Smooth muscle cell (in vitro differentiated cells): ENCODE results near the gene KCNK10. TPM values are rescaled to one million over a fixed set of nuclear protein-coding genes. Genes with fewer than 3 reads are reported as not detected.

Source experiments
- DNase-seq: peaks from one replicate; lab custom pipeline; 2025; ENCODE audit not compliant: unreplicated experiment; lab: John Stamatoyannopoulos, UW
- H2AFZ ChIP-seq: fragments of 200-600 bp; sonication (generic); 2 replicates; pipeline ENCODE4 v1.6.0; 2016; ENCODE audit warnings: antibody characterized with exemption, low read depth, mild to moderate bottlenecking
- H3F3A ChIP-seq: fragments of 200-600 bp; sonication (generic); 2 replicates; pipeline ENCODE4 v1.6.0; 2017; ENCODE audit warnings: antibody characterized with exemption, low read depth
- H3K27ac ChIP-seq: fragments of 200-600 bp; sonication (generic); 2 replicates; pipeline ENCODE4 v1.5.1; 2016; ENCODE audit warnings: low read depth, mild to moderate bottlenecking
- H3K27me3 ChIP-seq: fragments of 200-600 bp; sonication (generic); 2 replicates; pipeline ENCODE4 v1.6.1; 2016; ENCODE audit warnings: low read depth, mild to moderate bottlenecking
- H3K36me3 ChIP-seq: fragments of 200-600 bp; sonication (generic); 2 replicates; pipeline ENCODE4 v1.5.1; 2016; ENCODE audit warnings: low read depth
- H3K4me1 ChIP-seq: fragments of 200-600 bp; sonication (generic); 2 replicates; pipeline ENCODE4 v1.5.1; 2016; ENCODE audit warnings: low read depth
- H3K4me2 ChIP-seq: fragments of 200-600 bp; sonication (generic); 2 replicates; pipeline ENCODE4 v1.6.0; 2016; ENCODE audit warnings: mild to moderate bottlenecking
- H3K4me3 ChIP-seq: fragments of 200-600 bp; sonication (generic); 2 replicates; pipeline ENCODE4 v1.5.1; 2016; ENCODE audit warnings: mild to moderate bottlenecking
- H3K79me2 ChIP-seq: fragments of 200-600 bp; sonication (generic); 2 replicates; pipeline ENCODE4 v1.6.0; 2016; ENCODE audit warnings: low read depth, mild to moderate bottlenecking
- H3K9ac ChIP-seq: fragments of 200-600 bp; sonication (generic); 2 replicates; pipeline ENCODE4 v1.6.0; 2016; ENCODE audit warnings: low read depth
- H3K9me3 ChIP-seq: fragments of 200-600 bp; sonication (generic); replicated peaks from 2 replicates; pipeline ENCODE4 v1.5.1; 2016; ENCODE audit warnings: low read depth
- H4K20me1 ChIP-seq: fragments of 200-600 bp; sonication (generic); 2 replicates; pipeline ENCODE4 v1.6.0; 2016; ENCODE audit warnings: low read depth
- WGBS: methylation state at CpG from one replicate; pipeline ENCODE4 v1.1.7; 2016; ENCODE audit warnings: low lambda C conversion rate; 5-methylcytosine and 5-hydroxymethylcytosine counted together
- polyA plus RNA-seq: library from polyadenylated mRNA; unstranded; fragments of >200 nt; fragmentation: Nextera tagmentation; extraction: Ambion mirVana; gene quantifications from 2 replicates; pipeline ENCODE4 v1.2.1, GENCODE V29; 2016
- total RNA-seq: library from RNA; depleted of rRNA; stranded (reverse); fragments of >200 nt; gene quantifications from 2 replicates; pipeline ENCODE4 v1.2.3, GENCODE V29; 2014
- TF ChIP-seq, protein P1 (sequence below): fragments of 200-600 bp; sonication (generic); IDR thresholded peaks from 2 replicates; pipeline ENCODE4 v1.5.1; 2017; ENCODE audit warnings: borderline replicate concordance, mild to moderate bottlenecking, antibody characterized with exemption; ENCODE audit not compliant: insufficient read depth, poor library complexity, severe bottlenecking

KCNK10 gene
- total and polyA plus RNA-seq, 2 experiments from 2014 or later = not detected

DNA sequence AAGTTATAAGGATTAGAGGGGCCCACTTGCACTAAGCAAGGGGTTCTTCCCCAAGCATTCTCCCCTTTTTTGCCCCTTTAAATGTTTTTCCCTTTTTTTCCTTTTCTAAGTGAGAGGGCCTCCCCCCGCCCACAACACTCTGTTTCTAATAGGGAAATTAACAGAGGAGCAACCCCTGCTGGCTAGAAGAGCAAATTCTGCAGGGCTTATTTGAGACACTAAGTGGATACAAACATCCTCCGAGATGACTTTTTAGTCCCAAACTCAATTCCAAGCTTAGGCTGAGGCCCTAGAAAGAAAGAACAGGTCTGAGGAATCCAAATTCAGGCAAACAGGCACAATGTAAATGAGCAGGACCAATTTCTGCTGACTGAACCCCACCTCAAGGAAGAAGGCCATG, 179.3 kb downstream of the KCNK10 start:
- no peak for DNase-seq
- no peaks in the 10 kb centered on the region for H3K4me1 ChIP-seq
- TF ChIP-seq, protein P1, sequence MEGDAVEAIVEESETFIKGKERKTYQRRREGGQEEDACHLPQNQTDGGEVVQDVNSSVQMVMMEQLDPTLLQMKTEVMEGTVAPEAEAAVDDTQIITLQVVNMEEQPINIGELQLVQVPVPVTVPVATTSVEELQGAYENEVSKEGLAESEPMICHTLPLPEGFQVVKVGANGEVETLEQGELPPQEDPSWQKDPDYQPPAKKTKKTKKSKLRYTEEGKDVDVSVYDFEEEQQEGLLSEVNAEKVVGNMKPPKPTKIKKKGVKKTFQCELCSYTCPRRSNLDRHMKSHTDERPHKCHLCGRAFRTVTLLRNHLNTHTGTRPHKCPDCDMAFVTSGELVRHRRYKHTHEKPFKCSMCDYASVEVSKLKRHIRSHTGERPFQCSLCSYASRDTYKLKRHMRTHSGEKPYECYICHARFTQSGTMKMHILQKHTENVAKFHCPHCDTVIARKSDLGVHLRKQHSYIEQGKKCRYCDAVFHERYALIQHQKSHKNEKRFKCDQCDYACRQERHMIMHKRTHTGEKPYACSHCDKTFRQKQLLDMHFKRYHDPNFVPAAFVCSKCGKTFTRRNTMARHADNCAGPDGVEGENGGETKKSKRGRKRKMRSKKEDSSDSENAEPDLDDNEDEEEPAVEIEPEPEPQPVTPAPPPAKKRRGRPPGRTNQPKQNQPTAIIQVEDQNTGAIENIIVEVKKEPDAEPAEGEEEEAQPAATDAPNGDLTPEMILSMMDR = no peak
- no peak overlapping the region for H3K4me3 ChIP-seq
- H3K9ac ChIP-seq = no peak overlapping the region
- H3K9me3 ChIP-seq = no peaks in the 10 kb centered on the region
- H3K27ac ChIP-seq = no peak overlapping the region
- no peaks in the 10 kb centered on the region for H3K27me3 ChIP-seq
- H4K20me1 ChIP-seq = no peaks in the 10 kb centered on the region
- H3K79me2 ChIP-seq = no peaks in the 10 kb centered on the region
- H3F3A ChIP-seq = no peaks in the 10 kb centered on the region
- no peaks in the 10 kb centered on the region for H3K36me3 ChIP-seq
- H2AFZ ChIP-seq = no peak overlapping the region
- WGBS = 76% methylated on average over 2 of the region's 2 CpGs
- H3K4me2 ChIP-seq = no peak overlapping the region

DNA sequence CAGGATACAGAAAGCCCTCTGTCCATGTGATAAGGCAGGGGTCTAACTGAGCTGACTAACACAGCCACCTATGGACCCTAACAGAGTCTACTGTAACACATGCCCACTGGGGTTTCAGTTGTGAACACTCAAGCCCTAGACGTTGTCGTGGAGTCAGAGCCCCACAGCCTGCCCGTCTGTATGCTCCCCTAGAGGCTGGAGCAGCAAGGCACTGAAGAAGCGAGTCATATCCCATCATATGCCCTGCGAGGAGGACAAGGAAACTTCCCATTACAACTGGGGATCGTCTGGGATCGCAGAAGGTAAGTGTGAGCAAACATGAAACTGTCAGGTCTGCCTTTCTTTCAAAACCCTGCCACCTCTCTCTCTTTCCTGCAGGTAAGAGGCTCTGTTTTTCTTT, 180.1 kb downstream of the KCNK10 start:
- H3K9me3 ChIP-seq = no peaks in the 10 kb centered on the region
- no peaks in the 10 kb centered on the region for H4K20me1 ChIP-seq
- no peaks in the 10 kb centered on the region for H3K27me3 ChIP-seq
- TF ChIP-seq, protein P1 = no peak
- H3K4me1 ChIP-seq = no peaks in the 10 kb centered on the region
- H3K36me3 ChIP-seq = no peaks in the 10 kb centered on the region
- H2AFZ ChIP-seq = no peak overlapping the region
- DNase-seq = no peak
- H3K9ac ChIP-seq = no peak overlapping the region
- no peak overlapping the region for H3K4me2 ChIP-seq
- H3F3A ChIP-seq = no peaks in the 10 kb centered on the region
- H3K79me2 ChIP-seq = no peaks in the 10 kb centered on the region
- H3K27ac ChIP-seq = no peak overlapping the region
- 59% methylated on average over 7 of the region's 7 CpGs for WGBS
- H3K4me3 ChIP-seq = no peak overlapping the region

DNA sequence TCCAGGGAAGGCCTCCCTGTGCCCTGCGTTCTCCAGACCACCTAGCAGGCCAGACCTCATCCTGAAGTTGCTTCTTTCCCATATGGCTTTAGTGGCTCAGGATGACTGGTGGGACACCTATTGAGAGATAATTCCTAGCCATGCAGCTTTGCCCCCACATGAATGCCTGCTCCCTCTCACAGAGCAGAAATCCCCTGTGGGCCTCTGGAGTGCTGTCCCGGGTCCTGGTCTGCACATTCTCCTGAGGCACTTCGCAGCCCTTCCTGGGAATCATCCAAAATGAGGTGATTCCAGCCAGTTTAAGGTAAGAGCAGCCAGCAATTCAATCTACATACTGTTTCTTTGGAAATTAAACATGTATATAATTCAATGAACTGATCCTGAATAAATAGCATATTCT, 182.2 kb downstream of the KCNK10 start:
- no peaks in the 10 kb centered on the region for H3K27me3 ChIP-seq
- H3K4me3 ChIP-seq = no peak overlapping the region
- no peak overlapping the region for H3K4me2 ChIP-seq
- H3F3A ChIP-seq = no peaks in the 10 kb centered on the region
- no peaks in the 10 kb centered on the region for H3K9me3 ChIP-seq
- no peaks in the 10 kb centered on the region for H4K20me1 ChIP-seq
- H2AFZ ChIP-seq = no peak overlapping the region
- WGBS = 83% methylated on average over 3 of the region's 3 CpGs
- H3K27ac ChIP-seq = no peak overlapping the region
- no peaks in the 10 kb centered on the region for H3K36me3 ChIP-seq
- H3K9ac ChIP-seq = no peak overlapping the region
- TF ChIP-seq, protein P1 = no peak
- DNase-seq = no peak
- H3K4me1 ChIP-seq = no peaks in the 10 kb centered on the region
- no peaks in the 10 kb centered on the region for H3K79me2 ChIP-seq

DNA sequence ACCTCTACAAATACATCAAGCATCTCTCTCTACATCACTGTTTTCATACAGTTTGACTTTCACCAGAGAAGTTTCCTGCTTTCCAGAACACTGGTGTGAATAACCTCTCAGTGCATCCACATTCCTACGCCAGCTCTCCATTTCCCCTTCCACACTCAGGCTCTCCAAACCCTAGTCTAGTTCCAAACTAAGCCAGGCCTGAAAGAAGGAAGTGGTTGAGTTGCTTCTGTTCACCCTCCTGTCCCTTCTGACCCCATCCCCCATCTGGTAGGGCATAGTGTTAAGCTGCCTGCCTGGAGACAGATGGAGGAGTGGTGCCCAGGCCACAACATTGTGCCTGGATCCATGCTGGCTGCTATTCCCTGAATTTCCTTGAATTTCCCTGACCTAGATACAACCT, 185.7 kb downstream of the KCNK10 start:
- no peak for DNase-seq
- Histone ChIP-seq H3K4me1 (no peaks in the 10 kb centered on the region), H4K20me1 (no peaks in the 10 kb centered on the region), H3K9me3 (no peaks in the 10 kb centered on the region), H3F3A (no peaks in the 10 kb centered on the region), H3K27me3 (no peaks in the 10 kb centered on the region), H3K4me2 (no peak overlapping the region), H3K79me2 (no peaks in the 10 kb centered on the region), H2AFZ (no peak overlapping the region), H3K27ac (no peak overlapping the region), H3K9ac (no peak overlapping the region), H3K4me3 (no peak overlapping the region), H3K36me3 (no peaks in the 10 kb centered on the region)
- TF ChIP-seq, protein P1 = no peak
- 92% methylated on average over 1 of the region's 1 CpG for WGBS

Other genes starting within 250 kb of the KCNK10 start
- gene SPATA7, start 62.4 kb upstream of the KCNK10 start, total RNA-seq = 23.2 and 25.3 TPM in 2 replicates
- 8.8 and 9.6 TPM in 2 replicates for gene SPATA7, start 62.4 kb upstream of the KCNK10 start, polyA plus RNA-seq
- gene PTPN21, start 231.7 kb upstream of the KCNK10 start, total RNA-seq = 11.7 and 12.2 TPM in 2 replicates
- gene PTPN21, start 231.7 kb upstream of the KCNK10 start, polyA plus RNA-seq = 8.1 and 11.0 TPM in 2 replicates
- 51.9 and 59.1 TPM in 2 replicates for gene ZC3H14, start 239.8 kb upstream of the KCNK10 start, total RNA-seq
- gene ZC3H14, start 239.8 kb upstream of the KCNK10 start, polyA plus RNA-seq = 40.9 and 43.0 TPM in 2 replicates